ENCODE measurements around the gene YWHAH.

Gene YWHAH

DNA sequence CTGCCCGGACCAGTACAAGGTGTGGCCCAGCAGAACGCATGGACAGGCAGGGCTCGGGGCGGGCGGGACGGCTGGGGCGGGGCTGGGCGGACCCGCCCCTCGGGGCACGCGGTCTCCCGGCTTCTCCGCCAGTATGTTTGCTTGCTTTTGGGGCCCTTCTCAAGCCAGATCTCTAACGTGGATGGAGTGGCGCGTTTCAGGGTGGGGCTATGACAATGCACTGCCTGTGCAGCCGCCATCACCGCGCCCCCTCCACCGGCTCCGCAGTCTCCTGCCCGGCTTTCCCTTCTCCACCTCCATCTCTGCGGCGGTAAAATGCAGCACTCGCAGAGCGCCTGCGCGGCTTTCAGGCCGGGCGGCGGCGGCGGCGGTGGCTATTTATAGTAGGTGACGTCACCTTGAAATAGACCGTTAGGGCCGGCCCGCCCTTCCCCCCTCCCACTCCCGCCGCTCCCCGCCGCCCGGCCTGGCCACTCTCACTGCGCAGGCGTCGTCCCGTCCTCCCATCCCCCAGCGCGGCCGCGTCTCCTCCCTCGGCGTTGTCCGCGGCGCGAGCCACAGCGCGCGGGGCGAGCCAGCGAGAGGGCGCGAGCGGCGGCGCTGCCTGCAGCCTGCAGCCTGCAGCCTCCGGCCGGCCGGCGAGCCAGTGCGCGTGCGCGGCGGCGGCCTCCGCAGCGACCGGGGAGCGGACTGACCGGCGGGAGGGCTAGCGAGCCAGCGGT is at the start of gene YWHAH:
TSS of gene YWHAH (plus strand) at position 558 of the 722 bp plus-strand sequence. CDS start 199 bp downstream, outside the sequence.
- DNase-seq (ENCODE audit: low spot score), result peak; percentile 88

DNA sequence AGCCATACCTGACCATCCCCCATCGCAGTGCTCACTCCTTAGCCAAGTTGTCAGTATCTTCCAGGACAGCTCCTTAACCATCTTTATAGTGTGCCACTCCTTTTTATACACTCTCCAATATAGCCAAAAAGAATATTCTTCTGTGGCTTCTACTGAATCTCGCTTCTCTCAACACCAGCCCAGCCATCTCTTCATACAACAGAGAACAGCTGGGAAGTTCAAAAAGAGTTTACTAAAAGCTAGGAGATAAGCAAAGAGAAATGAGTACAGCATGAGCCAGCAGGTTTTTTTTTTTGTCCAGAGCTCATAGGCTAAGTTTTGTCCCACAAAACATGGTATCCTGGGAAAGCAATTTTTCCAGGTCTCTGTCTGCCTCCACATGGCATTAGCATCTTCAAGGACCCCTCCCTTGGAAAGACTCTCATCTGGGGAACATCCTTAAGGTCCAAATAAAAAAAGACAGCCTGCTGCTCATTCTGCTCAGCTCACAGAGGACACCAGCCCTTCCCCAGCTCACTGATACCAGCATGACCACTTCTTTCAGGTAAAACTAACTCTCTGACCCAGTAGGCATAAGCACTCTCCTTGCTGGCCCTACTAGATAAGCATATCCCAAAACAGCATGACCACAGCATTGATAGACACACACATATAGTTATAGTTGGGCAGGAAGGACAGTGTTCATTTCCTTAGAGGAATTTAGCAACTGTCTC is 48.8 kb upstream of the YWHAH start:
- DNase-seq (ENCODE audit: low spot score), result no peak

DNA sequence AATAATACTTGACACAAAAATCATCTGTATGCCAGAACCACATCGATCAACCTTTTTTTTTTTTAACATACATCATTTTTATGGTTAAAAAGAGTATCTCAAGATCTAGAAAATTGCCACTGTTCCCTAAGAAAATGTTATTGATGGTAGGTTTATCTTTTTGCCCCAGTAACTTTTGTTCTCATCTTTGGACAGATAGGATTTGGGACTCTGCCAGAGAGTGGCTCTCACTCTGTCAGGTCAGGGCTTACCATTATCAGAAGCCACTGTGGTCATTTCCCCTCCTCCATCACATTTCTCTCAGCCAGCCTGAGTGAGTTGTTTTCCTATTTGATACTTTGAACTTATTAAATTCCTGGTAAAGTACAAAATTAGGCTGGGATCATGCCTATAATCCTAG is 47.9 kb upstream of the YWHAH start:
- DNase-seq (ENCODE audit: low spot score), result no peak

- DNase-seq (ENCODE audit: low spot score), result no peak
Observed at GRCh38 chr22:31897842-31898805, 46.2 kb upstream of the YWHAH start.

GRCh38 chr22:31898926-31899325 is 45.4 kb upstream of the YWHAH start:
- DNase-seq (ENCODE audit: low spot score), result no peak

GRCh38 chr22:31899669-31900068 is 44.7 kb upstream of the YWHAH start:
- no peak for DNase-seq (ENCODE audit: low spot score)

DNA sequence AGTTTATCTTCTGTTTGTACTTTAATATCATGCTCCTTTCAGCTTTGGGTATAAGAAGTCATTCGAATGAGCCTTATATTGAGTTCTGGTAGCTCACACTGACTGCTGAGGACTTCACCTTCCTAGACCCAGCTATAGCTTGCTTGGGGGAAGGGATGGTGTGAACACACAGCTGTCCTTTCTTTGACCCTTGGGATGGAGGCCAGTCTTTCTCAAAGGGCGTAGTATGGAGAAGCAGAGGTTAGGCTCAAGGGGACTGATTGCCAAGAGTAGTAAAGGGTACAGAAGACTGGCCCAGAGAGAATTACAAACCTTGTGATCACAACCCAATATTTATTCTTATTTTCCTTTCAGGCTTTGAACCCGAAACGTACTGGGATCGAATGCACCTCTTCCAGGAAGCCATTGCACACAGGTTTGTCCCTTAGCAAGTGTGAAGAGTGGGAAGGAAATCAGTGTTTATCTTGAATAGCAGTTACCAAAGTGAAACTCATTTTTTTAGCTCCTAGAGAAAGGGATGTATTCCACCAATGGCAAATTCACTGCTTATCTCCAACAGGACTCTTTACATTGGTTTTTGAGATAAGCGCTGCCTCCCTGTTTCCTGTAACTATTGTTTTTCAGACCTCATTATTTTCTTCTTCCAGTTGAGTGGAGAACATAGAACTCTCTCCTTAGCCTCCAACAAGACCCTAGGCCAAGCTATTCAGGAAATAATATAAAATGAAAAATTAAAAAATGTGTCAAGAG is 42.8 kb upstream of the YWHAH start:
- no peak for DNase-seq (ENCODE audit: low spot score)

- no peak for DNase-seq (ENCODE audit: low spot score)
Observed at GRCh38 chr22:31904651-31905050, 39.7 kb upstream of the YWHAH start.

DNA sequence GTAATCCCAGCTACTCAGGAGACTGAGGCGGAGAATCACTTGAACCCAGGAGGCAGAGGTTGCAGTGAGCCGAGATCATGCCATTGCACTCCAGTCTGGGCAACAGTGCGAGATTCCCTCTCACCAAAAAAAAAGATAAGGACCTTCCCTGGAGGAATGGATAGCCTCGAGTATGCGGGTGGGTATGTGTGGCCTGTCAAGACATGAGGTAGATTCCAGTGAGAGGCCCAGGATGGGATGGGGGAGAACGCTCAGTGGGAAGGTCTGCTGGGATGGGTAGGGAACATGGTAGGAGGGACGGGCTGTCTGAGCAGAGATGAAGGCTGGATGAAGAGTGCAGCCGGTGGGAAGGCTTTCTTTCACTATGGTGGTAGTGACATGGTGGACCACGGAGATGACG is 39.0 kb upstream of the YWHAH start:
- no peak for DNase-seq (ENCODE audit: low spot score)

- DNase-seq (ENCODE audit: low spot score), result no peak
Observed at GRCh38 chr22:31906086-31906485, 38.2 kb upstream of the YWHAH start.

GRCh38 chr22:31906569-31906968 is 37.8 kb upstream of the YWHAH start:
- no peak for DNase-seq (ENCODE audit: low spot score)

DNA sequence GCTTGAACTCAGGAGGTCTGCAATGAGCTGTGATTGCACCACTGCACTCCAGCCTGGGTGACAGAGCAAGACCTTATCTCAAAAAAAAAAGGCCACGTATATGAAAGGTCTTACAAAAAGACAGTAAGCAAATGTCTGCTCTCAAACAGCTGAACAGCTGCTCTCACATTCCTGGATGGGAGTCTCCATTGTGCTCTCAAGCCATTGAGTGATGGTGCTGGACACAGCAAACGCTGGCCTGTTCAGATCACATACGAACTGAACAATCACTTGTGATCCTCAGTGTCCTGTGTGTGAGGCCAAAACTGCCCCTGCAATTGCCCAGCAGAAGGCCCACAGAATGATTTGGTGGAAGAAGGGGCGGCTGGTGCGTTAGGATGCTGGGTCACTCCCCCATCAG is 34.4 kb upstream of the YWHAH start:
- no peak for DNase-seq (ENCODE audit: low spot score)

GRCh38 chr22:31911565-31912406 is 32.5 kb upstream of the YWHAH start:
- no peak for DNase-seq (ENCODE audit: low spot score)

DNA sequence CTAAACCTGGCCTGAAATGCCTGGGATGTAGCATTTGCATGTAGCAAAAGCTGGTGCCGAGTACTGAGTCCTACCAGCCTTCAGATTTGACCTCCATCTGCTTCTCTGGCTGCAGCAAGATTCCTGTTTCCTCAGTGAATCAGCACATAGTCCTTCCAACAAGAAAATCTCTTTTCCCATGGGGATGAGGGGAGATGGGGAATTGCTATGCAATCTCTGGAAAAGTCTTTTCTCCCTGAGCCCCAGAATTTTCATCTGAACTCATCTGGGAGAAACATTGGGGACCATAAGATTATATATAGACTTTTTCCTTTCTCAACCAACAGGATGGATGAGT is 32.0 kb upstream of the YWHAH start:
- DNase-seq (ENCODE audit: low spot score), result no peak

GRCh38 chr22:31915586-31915985 is 28.7 kb upstream of the YWHAH start:
- DNase-seq (ENCODE audit: low spot score), result no peak

GRCh38 chr22:31917227-31917921 is 27.0 kb upstream of the YWHAH start:
- DNase-seq (ENCODE audit: low spot score), result no peak

- no peak for DNase-seq (ENCODE audit: low spot score)
Observed at GRCh38 chr22:31919730-31920129, 24.6 kb upstream of the YWHAH start.

DNA sequence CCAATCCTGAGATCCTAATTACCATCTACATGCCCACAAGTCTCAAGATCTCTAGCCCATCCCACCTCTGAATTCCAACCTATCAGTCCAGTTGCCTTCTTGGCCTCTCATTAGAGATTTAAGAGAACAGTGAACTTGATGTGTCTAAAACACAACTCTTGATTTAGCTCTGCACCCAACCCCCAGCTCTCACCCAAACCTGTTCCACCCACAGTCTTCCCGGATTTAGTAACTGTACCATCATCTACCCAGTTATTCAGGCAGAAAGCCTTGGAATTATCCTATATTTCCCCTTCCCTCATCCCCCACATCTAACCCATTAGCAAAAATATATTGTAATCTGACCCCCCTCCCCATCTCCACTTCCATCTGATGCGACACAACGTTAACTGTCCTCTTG is 24.0 kb upstream of the YWHAH start:
- no peak for DNase-seq (ENCODE audit: low spot score)

GRCh38 chr22:31921106-31921505 is 23.2 kb upstream of the YWHAH start:
- DNase-seq (ENCODE audit: low spot score), result no peak

GRCh38 chr22:31922534-31922933 is 21.8 kb upstream of the YWHAH start:
- DNase-seq (ENCODE audit: low spot score), result no peak
